ENCODE measurements around the gene PRPH2. TPM values are rescaled to one million over a fixed set of nuclear protein-coding genes. Genes with fewer than 3 reads are reported as not detected.

The PRPH2 gene
- total and polyA plus RNA-seq, 2 donors, result 0.39 to 0.57 TPM

- DNase-seq (ENCODE audit: low read depth in 6 of 9, low spot score in 9 of 9), result no peak
- H3K27ac ChIP-seq (ENCODE audit: low read depth in 1 of 2, low read length in 1 of 2), result no peak overlapping the region
- H3K9me3 ChIP-seq (ENCODE audit: control insufficient read depth in 2 of 2, insufficient read depth in 1 of 2, low read length in 1 of 2), result no peaks in the 10 kb centered on the region
- no peak overlapping the region for H3K4me3 ChIP-seq (ENCODE audit: low read length in 2 of 2)
- 98% methylated on average over 8 of the region's 8 CpGs for WGBS
- peaks cover 0 to 10% of the 10 kb centered on the region in 2 donors for H3K4me1 ChIP-seq (ENCODE audit: control insufficient read depth in 2 of 2, insufficient read depth in 2 of 2, low read length in 2 of 2)
- no peaks in the 10 kb centered on the region for H3K27me3 ChIP-seq (ENCODE audit: control insufficient read depth in 2 of 2, insufficient read depth in 1 of 2, low read length in 1 of 2)
- no peaks in the 10 kb centered on the region for H3K36me3 ChIP-seq (ENCODE audit: control insufficient read depth in 2 of 2, insufficient read depth in 2 of 2, low read length in 1 of 2)
Measured at GRCh38 chr6:42761287-42762067, 39.1 kb upstream of the PRPH2 start.

GRCh38 chr6:42758756-42759430 lies 36.5 kb upstream of the PRPH2 start:
- no peak overlapping the region for H3K27ac ChIP-seq (ENCODE audit: low read depth in 1 of 2, low read length in 1 of 2)
- no peaks in the 10 kb centered on the region for H3K36me3 ChIP-seq (ENCODE audit: control insufficient read depth in 2 of 2, insufficient read depth in 2 of 2, low read length in 1 of 2)
- no peak for DNase-seq (ENCODE audit: low read depth in 6 of 9, low spot score in 9 of 9)
- peaks cover 0 to 13% of the 10 kb centered on the region in 2 donors for H3K4me1 ChIP-seq (ENCODE audit: control insufficient read depth in 2 of 2, insufficient read depth in 2 of 2, low read length in 2 of 2)
- no peaks in the 10 kb centered on the region for H3K27me3 ChIP-seq (ENCODE audit: control insufficient read depth in 2 of 2, insufficient read depth in 1 of 2, low read length in 1 of 2)
- H3K9me3 ChIP-seq (ENCODE audit: control insufficient read depth in 2 of 2, insufficient read depth in 1 of 2, low read length in 1 of 2), result no peaks in the 10 kb centered on the region
- 99% methylated on average over 3 of the region's 3 CpGs for WGBS
- no peak overlapping the region for H3K4me3 ChIP-seq (ENCODE audit: low read length in 2 of 2)

GRCh38 chr6:42756722-42757121 lies 34.3 kb upstream of the PRPH2 start:
- 47% methylated on average over 7 of the region's 7 CpGs for WGBS
- H3K4me3 ChIP-seq (ENCODE audit: low read length in 2 of 2), result no peak overlapping the region
- no peaks in the 10 kb centered on the region for H3K27me3 ChIP-seq (ENCODE audit: control insufficient read depth in 2 of 2, insufficient read depth in 1 of 2, low read length in 1 of 2)
- no peaks in the 10 kb centered on the region for H3K9me3 ChIP-seq (ENCODE audit: control insufficient read depth in 2 of 2, insufficient read depth in 1 of 2, low read length in 1 of 2)
- H3K4me1 ChIP-seq (ENCODE audit: control insufficient read depth in 2 of 2, insufficient read depth in 2 of 2, low read length in 2 of 2), result peaks cover 0 to 13% of the 10 kb centered on the region in 2 donors
- DNase-seq (ENCODE audit: low read depth in 6 of 9, low spot score in 9 of 9), result peak in 4 of 9 donors; percentile 39 to 76 (median 48)
- H3K27ac ChIP-seq (ENCODE audit: low read depth in 1 of 2, low read length in 1 of 2), result no peak overlapping the region
- no peaks in the 10 kb centered on the region for H3K36me3 ChIP-seq (ENCODE audit: control insufficient read depth in 2 of 2, insufficient read depth in 2 of 2, low read length in 1 of 2)

- Histone ChIP-seq H3K4me3 (ENCODE audit: low read length in 2 of 2) (no peak overlapping the region), H3K4me1 (ENCODE audit: control insufficient read depth in 2 of 2, insufficient read depth in 2 of 2, low read length in 2 of 2) (peaks cover 0 to 13% of the 10 kb centered on the region in 2 donors), H3K27me3 (ENCODE audit: control insufficient read depth in 2 of 2, insufficient read depth in 1 of 2, low read length in 1 of 2) (no peaks in the 10 kb centered on the region), H3K36me3 (ENCODE audit: control insufficient read depth in 2 of 2, insufficient read depth in 2 of 2, low read length in 1 of 2) (no peaks in the 10 kb centered on the region), H3K9me3 (ENCODE audit: control insufficient read depth in 2 of 2, insufficient read depth in 1 of 2, low read length in 1 of 2) (peaks cover 0 to 2% of the 10 kb centered on the region in 2 donors), H3K27ac (ENCODE audit: low read depth in 1 of 2, low read length in 1 of 2) (no peak overlapping the region)
- no peak for DNase-seq (ENCODE audit: low read depth in 6 of 9, low spot score in 9 of 9)
- WGBS, result 97% methylated on average over 5 of the region's 5 CpGs
Measured at GRCh38 chr6:42754759-42755158, 32.4 kb upstream of the PRPH2 start.

GRCh38 chr6:42751055-42751454 lies 28.7 kb upstream of the PRPH2 start:
- Histone ChIP-seq H3K27ac (ENCODE audit: low read depth in 1 of 2, low read length in 1 of 2) (no peak overlapping the region), H3K27me3 (ENCODE audit: control insufficient read depth in 2 of 2, insufficient read depth in 1 of 2, low read length in 1 of 2) (no peaks in the 10 kb centered on the region), H3K4me3 (ENCODE audit: low read length in 2 of 2) (no peak overlapping the region), H3K9me3 (ENCODE audit: control insufficient read depth in 2 of 2, insufficient read depth in 1 of 2, low read length in 1 of 2) (peaks cover 0 to 2% of the 10 kb centered on the region in 2 donors), H3K4me1 (ENCODE audit: control insufficient read depth in 2 of 2, insufficient read depth in 2 of 2, low read length in 2 of 2) (peaks cover 0 to 11% of the 10 kb centered on the region in 2 donors), H3K36me3 (ENCODE audit: control insufficient read depth in 2 of 2, insufficient read depth in 2 of 2, low read length in 1 of 2) (no peaks in the 10 kb centered on the region)
- 91% methylated on average over 3 of the region's 3 CpGs for WGBS
- DNase-seq (ENCODE audit: low read depth in 6 of 9, low spot score in 9 of 9), result no peak

- peaks cover 12 to 21% of the 10 kb centered on the region in 2 donors for H3K4me1 ChIP-seq (ENCODE audit: control insufficient read depth in 2 of 2, insufficient read depth in 2 of 2, low read length in 2 of 2)
- H3K27ac ChIP-seq (ENCODE audit: low read depth in 1 of 2, low read length in 1 of 2), result no peak overlapping the region
- no peak overlapping the region for H3K4me3 ChIP-seq (ENCODE audit: low read length in 2 of 2)
- peaks cover 0 to 9% of the 10 kb centered on the region in 2 donors for H3K9me3 ChIP-seq (ENCODE audit: control insufficient read depth in 2 of 2, insufficient read depth in 1 of 2, low read length in 1 of 2)
- no peaks in the 10 kb centered on the region for H3K27me3 ChIP-seq (ENCODE audit: control insufficient read depth in 2 of 2, insufficient read depth in 1 of 2, low read length in 1 of 2)
- DNase-seq (ENCODE audit: low read depth in 6 of 9, low spot score in 9 of 9), result no peak
- H3K36me3 ChIP-seq (ENCODE audit: control insufficient read depth in 2 of 2, insufficient read depth in 2 of 2, low read length in 1 of 2), result no peaks in the 10 kb centered on the region
- 92% methylated on average over 8 of the region's 8 CpGs for WGBS
Measured at GRCh38 chr6:42748203-42748898, 26.0 kb upstream of the PRPH2 start.

GRCh38 chr6:42746463-42747391 lies 24.3 kb upstream of the PRPH2 start:
- H3K27ac ChIP-seq (ENCODE audit: low read depth in 1 of 2, low read length in 1 of 2), result peak overlapping the region; percentile 98
- H3K9me3 ChIP-seq (ENCODE audit: control insufficient read depth in 2 of 2, insufficient read depth in 1 of 2, low read length in 1 of 2), result peaks cover 0 to 9% of the 10 kb centered on the region in 2 donors
- H3K36me3 ChIP-seq (ENCODE audit: control insufficient read depth in 2 of 2, insufficient read depth in 2 of 2, low read length in 1 of 2), result no peaks in the 10 kb centered on the region
- DNase-seq (ENCODE audit: low read depth in 6 of 9, low spot score in 9 of 9), result peak; percentile 53 to 89 (median 71)
- H3K27me3 ChIP-seq (ENCODE audit: control insufficient read depth in 2 of 2, insufficient read depth in 1 of 2, low read length in 1 of 2), result no peaks in the 10 kb centered on the region
- WGBS, result under 1% methylated on average over 55 of the region's 55 CpGs
- peaks cover 12 to 21% of the 10 kb centered on the region in 2 donors for H3K4me1 ChIP-seq (ENCODE audit: control insufficient read depth in 2 of 2, insufficient read depth in 2 of 2, low read length in 2 of 2)
- peak overlapping the region; percentile 71 to 76 for H3K4me3 ChIP-seq (ENCODE audit: low read length in 2 of 2)

- Histone ChIP-seq H3K4me1 (ENCODE audit: control insufficient read depth in 2 of 2, insufficient read depth in 2 of 2, low read length in 2 of 2) (peaks cover 12 to 21% of the 10 kb centered on the region in 2 donors), H3K4me3 (ENCODE audit: low read length in 2 of 2) (peak within 1 kb of the TSS; percentile 76), H3K36me3 (ENCODE audit: control insufficient read depth in 2 of 2, insufficient read depth in 2 of 2, low read length in 1 of 2) (no peaks in the 10 kb centered on the region), H3K27ac (ENCODE audit: low read depth in 1 of 2, low read length in 1 of 2) (peak within 1 kb of the TSS; percentile 98), H3K27me3 (ENCODE audit: control insufficient read depth in 2 of 2, insufficient read depth in 1 of 2, low read length in 1 of 2) (no peaks in the 10 kb centered on the region), H3K9me3 (ENCODE audit: control insufficient read depth in 2 of 2, insufficient read depth in 1 of 2, low read length in 1 of 2) (peaks cover 0 to 9% of the 10 kb centered on the region in 2 donors)
- WGBS, result under 1% methylated on average over 57 of the region's 57 CpGs
- DNase-seq (ENCODE audit: low read depth in 6 of 9, low spot score in 9 of 9), result peak; percentile 89 to 99 (median 96)
Measured at GRCh38 chr6:42745640-42746462, 23.5 kb upstream of the PRPH2 start, which contains the start of gene TBCC. TBCC (minus strand) TSS chr6:42746103; CDS start chr6:42746073, 30 bp downstream.

Data from thymus (tissue), 11 donors.